Naive B cell (primary cell): Measurements from ENCODE around the gene SRXN1. TPM values are rescaled to one million over a fixed set of nuclear protein-coding genes. Genes with fewer than 3 reads are reported as not detected.
A peak's percentile ranks its signal among the peaks of the same experiment; 100 is the strongest.

ENCODE experiments used
- ATAC-seq, 2 donors: fragments of 150-1000 bp; cut with Tn5 transposase; 2 replicates each; pipeline ENCODE4 v1.10.0; 2021; ENCODE audit warnings: low read depth in 2 of 2, mild to moderate bottlenecking in 2 of 2, moderate library complexity in 2 of 2
- DNase-seq: peaks from one replicate; pipeline ENCODE4 v3.0.0; 2022
- H3K27ac Mint-ChIP-seq, 6 donors: one replicate each; pipeline ENCODE4 v1.8.0; 2020 to 2022; ENCODE audit warnings: mild to moderate bottlenecking in 6 of 6, mixed read lengths in 6 of 6, moderate library complexity in 5 of 6, inconsistent platforms in 2 of 6
- H3K27me3 Mint-ChIP-seq, 3 donors: one replicate each; pipeline ENCODE4 v1.8.0; 2021 to 2022; ENCODE audit warnings: mixed read lengths in 3 of 3, mild to moderate bottlenecking in 1 of 3
- H3K36me3 Mint-ChIP-seq, 2 donors: one replicate each; pipeline ENCODE4 v1.8.0; 2020 to 2022; ENCODE audit warnings: mixed read lengths in 2 of 2, inconsistent platforms in 1 of 2, mild to moderate bottlenecking in 1 of 2
- H3K4me1 Mint-ChIP-seq, 3 donors: one replicate each; pipeline ENCODE4 v1.8.0; 2020 to 2022; ENCODE audit warnings: mixed read lengths in 3 of 3, inconsistent platforms in 1 of 3, mild to moderate bottlenecking in 1 of 3, moderate library complexity in 1 of 3
- H3K4me3 Mint-ChIP-seq, 8 donors: one replicate each; pipeline ENCODE4 v1.8.0; 2020 to 2022; ENCODE audit warnings: mild to moderate bottlenecking in 8 of 8, mixed read lengths in 8 of 8, moderate library complexity in 8 of 8, inconsistent platforms in 2 of 8
- H3K9me3 Mint-ChIP-seq, 7 donors: one replicate each; pipeline ENCODE4 v1.8.0; 2020 to 2022; ENCODE audit warnings: mixed read lengths in 7 of 7, mild to moderate bottlenecking in 5 of 7, inconsistent platforms in 2 of 7, moderate library complexity in 1 of 7
- polyA plus RNA-seq, 6 donors: library from polyadenylated mRNA; unstranded; fragments of 300-500 nt; fragmentation: Illumina TruSeq; gene quantifications; one replicate each; pipeline ENCODE4 v1.2.3, GENCODE V29; 2021; ENCODE audit warnings: low read depth in 6 of 6

The SRXN1 gene
- polyA plus RNA-seq, 6 donors from 2014 or later: 0.14 to 0.82 (median 0.68) TPM; not detected in 1

- no peak overlapping the region for H3K4me3 Mint-ChIP-seq
- H3K36me3 Mint-ChIP-seq: no peaks in the 10 kb centered on the region
- H3K9me3 Mint-ChIP-seq: no peaks in the 10 kb centered on the region
These were observed 54.7 kb downstream of the SRXN1 start for GRCh38 chr20:598133-598850.

GRCh38 chr20:597560-597959, 55.4 kb downstream of the SRXN1 start:
- DNase-seq (no peak), ATAC-seq (no peak)
- no peaks in the 10 kb centered on the region for H3K4me1 Mint-ChIP-seq
- H3K27me3 Mint-ChIP-seq: peaks cover 15 to 17% (median 17%) of the 10 kb centered on the region in 3 donors
- no peaks in the 10 kb centered on the region for H3K9me3 Mint-ChIP-seq
- no peak overlapping the region for H3K27ac Mint-ChIP-seq
- H3K4me3 Mint-ChIP-seq: no peak overlapping the region
- H3K36me3 Mint-ChIP-seq: no peaks in the 10 kb centered on the region

More at GRCh38 chr20:598133-598850, 54.7 kb downstream of the SRXN1 start:
- peaks cover 13 to 17% (median 16%) of the 10 kb centered on the region in 3 donors for H3K27me3 Mint-ChIP-seq
- H3K4me1 Mint-ChIP-seq: no peaks in the 10 kb centered on the region
- peak overlapping the region in 1 of 6 donors; percentile 63 for H3K27ac Mint-ChIP-seq
- ATAC-seq: no peak
- no peak for DNase-seq

Other genes with a start within 250 kb of the SRXN1 start
- gene RBCK1, start 244.9 kb downstream of the SRXN1 start, polyA plus RNA-seq: 100 to 1,000 TPM in 1 of 6 donors, 10 to 100 TPM in 5; 82.4 to 105 (median 91.1) TPM
- 10 to 100 TPM; 16.0 to 24.6 (median 18.6) TPM for gene TBC1D20, start 190.7 kb downstream of the SRXN1 start, polyA plus RNA-seq
- gene CSNK2A1, start 109.4 kb downstream of the SRXN1 start, polyA plus RNA-seq: 10 to 100 TPM; 47.4 to 78.4 (median 63.2) TPM
- not detected for gene TCF15, start 42.9 kb downstream of the SRXN1 start, polyA plus RNA-seq
- gene SCRT2, start 22.6 kb upstream of the SRXN1 start, polyA plus RNA-seq: not detected
- gene SLC52A3, start 115.3 kb upstream of the SRXN1 start, polyA plus RNA-seq: not detected
- 10 to 100 TPM in 4 of 6 donors, 1 to 10 TPM in 2; 8.9 to 18.9 (median 12.4) TPM for gene FAM110A, start 180.5 kb upstream of the SRXN1 start, polyA plus RNA-seq